GM21526 (cell line): ENCODE results near the gene PPP1R14B.
A peak's percentile ranks its signal among the peaks of the same experiment; 100 is the strongest.
"Not testable (repeated sequence)": the region's sequence is repeated elsewhere in the genome, so short reads cannot be mapped to it uniquely, and the experiment has no call there.

Source experiments
- ATAC-seq: cut with Tn5 transposase; IDR thresholded peaks from one replicate; pipeline ENCODE4 v1.9.1; 2021; ENCODE audit warnings: moderate library complexity; ENCODE audit not compliant: unreplicated experiment, low FRiP score

Gene PPP1R14B

GRCh38 chr11:64247729-64248531, 1.2 kb upstream of the PPP1R14B start:
- no peak for ATAC-seq

GRCh38 chr11:64246621-64246870, 197 bp downstream of the PPP1R14B start:
- not testable (repeated sequence) for ATAC-seq

- no peak for ATAC-seq
Measured at GRCh38 chr11:64245797-64246620, 734 bp downstream of the PPP1R14B start.

GRCh38 chr11:64245401-64245796, 1.3 kb downstream of the PPP1R14B start:
- no peak for ATAC-seq

GRCh38 chr11:64244966-64245365, 1.8 kb downstream of the PPP1R14B start:
- no peak for ATAC-seq

GRCh38 chr11:64244107-64244506, 2.6 kb downstream of the PPP1R14B start:
- ATAC-seq: no peak

- no peak for ATAC-seq
Measured at GRCh38 chr11:64243236-64243854, 3.4 kb downstream of the PPP1R14B start.

- ATAC-seq: no peak
Measured at GRCh38 chr11:64241491-64242374, 5.0 kb downstream of the PPP1R14B start.

GRCh38 chr11:64241241-64241490, 5.6 kb downstream of the PPP1R14B start:
- peak; percentile 53 for ATAC-seq

- ATAC-seq: peak; percentile 39
Measured at GRCh38 chr11:64240435-64241240, 6.1 kb downstream of the PPP1R14B start, which contains the start of gene FKBP2. TSS of gene FKBP2 (plus strand) at chr11:64241095. CDS start at chr11:64242388, 1,293 bp downstream.

GRCh38 chr11:64239662-64240434, 6.9 kb downstream of the PPP1R14B start:
- peak; percentile 3 for ATAC-seq

- no peak for ATAC-seq
Measured at GRCh38 chr11:64238999-64239398, 7.7 kb downstream of the PPP1R14B start.

GRCh38 chr11:64238076-64238475, 8.7 kb downstream of the PPP1R14B start:
- no peak for ATAC-seq

GRCh38 chr11:64237484-64237951, 9.2 kb downstream of the PPP1R14B start:
- no peak for ATAC-seq

GRCh38 chr11:64235437-64236161, 11.1 kb downstream of the PPP1R14B start:
- ATAC-seq: no peak

GRCh38 chr11:64234647-64235379, 11.9 kb downstream of the PPP1R14B start:
- ATAC-seq: no peak

GRCh38 chr11:64233913-64234586, 12.7 kb downstream of the PPP1R14B start, which contains the start of gene VEGFB:
TSS of gene VEGFB (plus strand) at chr11:64234584. CDS start at chr11:64234834, 250 bp downstream.
- no peak for ATAC-seq
